NB4 (cell line): Measurements from ENCODE around the gene RFPL1.

ENCODE experiments used
- CTCF ChIP-seq: IDR thresholded peaks from one replicate; pipeline ENCODE4 v1.5.1; 2012; ENCODE audit warnings: low read depth, low read length
- MAX ChIP-seq: IDR thresholded peaks from 2 replicates; pipeline ENCODE4 v1.6.1; 2011; ENCODE audit warnings: low read depth, low read length
- MYC ChIP-seq: IDR thresholded peaks from 2 replicates; pipeline ENCODE4 v1.6.1; 2011; ENCODE audit warnings: low read depth, low read length
- POLR2A ChIP-seq: IDR thresholded peaks from 2 replicates; pipeline ENCODE4 v1.6.1; 2011; ENCODE audit warnings: mild to moderate bottlenecking; ENCODE audit not compliant: insufficient read length; ENCODE audit errors: extremely low read depth

DNA sequence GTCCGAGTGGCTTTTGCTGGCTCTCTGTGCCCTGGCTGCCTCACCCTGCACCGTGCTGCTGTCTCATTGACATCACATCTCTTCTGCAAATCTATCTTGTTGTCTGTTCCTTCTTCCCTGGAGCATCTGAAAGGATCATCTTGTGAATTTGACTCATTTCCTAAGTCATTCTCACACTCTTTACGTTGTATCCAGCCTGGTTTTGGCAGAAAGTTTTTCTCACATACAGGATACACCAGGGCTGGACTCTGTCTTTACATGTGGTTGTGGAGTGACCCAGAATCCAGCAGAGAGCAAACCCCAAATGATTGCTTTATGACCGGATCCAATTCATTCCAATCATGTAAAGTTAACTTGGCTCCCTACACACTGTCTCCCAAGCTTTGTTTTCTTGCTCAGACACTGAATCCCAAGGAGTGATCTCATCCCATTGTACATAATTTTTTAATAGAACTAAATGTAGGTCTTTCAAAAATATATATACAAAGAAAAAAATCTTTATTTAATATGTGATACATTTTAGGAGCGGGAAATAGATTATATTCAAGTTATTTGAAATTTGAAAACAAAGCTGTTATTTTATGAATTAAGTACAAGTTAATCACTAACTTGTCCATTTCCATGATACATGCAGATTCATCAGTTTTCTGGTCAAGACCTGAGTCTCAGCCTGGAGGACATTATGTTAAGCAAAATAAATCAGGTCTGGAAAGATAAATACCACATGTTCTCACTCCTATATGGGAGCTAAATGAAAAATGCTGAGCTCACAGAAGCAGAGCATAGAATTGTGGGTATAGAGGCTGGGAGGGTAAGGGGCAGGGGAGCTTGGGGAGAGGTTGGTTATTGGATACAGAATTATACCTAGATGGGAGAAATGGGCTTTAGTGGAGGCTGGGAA lies 2.9 kb upstream of the RFPL1 start:
- TF ChIP-seq POLR2A = no peak
- no peak for TF ChIP-seq CTCF
- no peak for TF ChIP-seq MAX
- TF ChIP-seq MYC = no peak
